Kasumi-1 (cell line): Measurements from ENCODE around the gene CLEC3A.
"Not testable (repeated sequence)": the region's sequence is repeated elsewhere in the genome, so short reads cannot be mapped to it uniquely, and the experiment has no call there.

ENCODE experiments used
- DNase-seq, 2 experiments: peaks; one replicate each; lab custom pipeline; 2025; lab: John Stamatoyannopoulos, UW

CLEC3A gene

GRCh38 chr16:78034530-78034929 lies 12.2 kb downstream of the CLEC3A start:
- DNase-seq: no peak

- DNase-seq: no peak
Observed at GRCh38 chr16:78035012-78035411, 12.7 kb downstream of the CLEC3A start.

- DNase-seq: no peak
Observed at GRCh38 chr16:78040396-78040795, 18.0 kb downstream of the CLEC3A start.

GRCh38 chr16:78045865-78046581 lies 23.7 kb downstream of the CLEC3A start:
- peak; percentile 1 to 17 for DNase-seq

- DNase-seq: no peak
Observed at GRCh38 chr16:78048319-78048718, 26.0 kb downstream of the CLEC3A start.

GRCh38 chr16:78050734-78051400 lies 28.5 kb downstream of the CLEC3A start:
- no peak for DNase-seq

GRCh38 chr16:78057803-78058564 lies 35.6 kb downstream of the CLEC3A start:
- DNase-seq: no peak

GRCh38 chr16:78059806-78060205 lies 37.5 kb downstream of the CLEC3A start:
- not testable (repeated sequence) for DNase-seq

GRCh38 chr16:78060295-78060694 lies 37.9 kb downstream of the CLEC3A start:
- DNase-seq: no peak

- no peak for DNase-seq
Observed at GRCh38 chr16:78060809-78061208, 38.5 kb downstream of the CLEC3A start.

- DNase-seq: no peak
Observed at GRCh38 chr16:78065319-78065718, 43.0 kb downstream of the CLEC3A start.

GRCh38 chr16:78069913-78070312 lies 47.6 kb downstream of the CLEC3A start:
- no peak for DNase-seq

GRCh38 chr16:78072275-78072674 lies 49.9 kb downstream of the CLEC3A start:
- DNase-seq: no peak

- no peak for DNase-seq
Observed at GRCh38 chr16:78075800-78076199, 53.5 kb downstream of the CLEC3A start.

- no peak for DNase-seq
Observed at GRCh38 chr16:78081341-78081740, 59.0 kb downstream of the CLEC3A start.
